Loucy (cell line): ENCODE data around the gene DEFB124.

Experiments used
- CTCF ChIP-seq: fragments of 200-600 bp; sonication (generic); conservative IDR thresholded peaks from 2 replicates; pipeline ENCODE4 v1.5.1; 2014; ENCODE audit warnings: mild to moderate bottlenecking, antibody characterized with exemption, low read length
- EZH2phosphoT487 ChIP-seq: fragments of 200-600 bp; IDR thresholded peaks from 2 replicates; pipeline ENCODE4 v1.6.1; 2018; ENCODE audit warnings: antibody characterized with exemption, mild to moderate bottlenecking, moderate library complexity, borderline replicate concordance

- TF ChIP-seq EZH2phosphoT487 (no peak), CTCF (no peak)
Observed at GRCh38 chr20:31474758-31475427, at the start of gene DEFB124, which contains the start of gene REM1.
